GM10266 (cell line): ENCODE measurements around the gene EYA4.

Source experiments
- DNase-seq: peaks from one replicate; pipeline ENCODE4 v3.0.0; 2012; ENCODE audit errors: extremely low spot score
- CTCF ChIP-seq: IDR thresholded peaks from 2 replicates; pipeline ENCODE4 v1.5.1; 2012; ENCODE audit warnings: mild to moderate bottlenecking, low read depth; ENCODE audit not compliant: control insufficient read depth, insufficient read depth; ENCODE audit errors: missing control alignments

The EYA4 gene

GRCh38 chr6:133314947-133315346, 73.8 kb downstream of the EYA4 start:
- no peak for DNase-seq
- TF ChIP-seq CTCF = no peak

GRCh38 chr6:133315811-133316210, 74.7 kb downstream of the EYA4 start:
- no peak for TF ChIP-seq CTCF

GRCh38 chr6:133317704-133318103, 76.5 kb downstream of the EYA4 start:
- no peak for DNase-seq
- TF ChIP-seq CTCF = no peak

More at GRCh38 chr6:133315811-133316210, 74.7 kb downstream of the EYA4 start:
- DNase-seq = no peak

GRCh38 chr6:133326584-133326983, 85.4 kb downstream of the EYA4 start:
- DNase-seq = no peak
- TF ChIP-seq CTCF = no peak

- TF ChIP-seq CTCF = no peak
- DNase-seq = no peak
These were observed 92.7 kb downstream of the EYA4 start for GRCh38 chr6:133333852-133334251.

- no peak for TF ChIP-seq CTCF
- no peak for DNase-seq
These were observed 96.2 kb downstream of the EYA4 start for GRCh38 chr6:133337308-133337707.

GRCh38 chr6:133339543-133340384, 98.6 kb downstream of the EYA4 start:
- no peak for DNase-seq
- TF ChIP-seq CTCF = no peak
